Activated CD4-positive, alpha-beta T cell treated with anti-CD3 and anti-CD28 coated beads for 36 hours (primary cell): ENCODE results near the gene GNAL. TPM values are rescaled to one million over a fixed set of nuclear protein-coding genes. Genes with fewer than 3 reads are reported as not detected.

Source experiments
- ATAC-seq: fragments of 200-7000 bp; cut with Tn5 transposase; one replicate; pipeline ENCODE4 v1.10.0; 2021; ENCODE audit warnings: mild to moderate bottlenecking, moderate library complexity
- CTCF ChIA-PET: fragments of 350-600 bp; sonication (Branson Sonifier 250); formaldehyde crosslinking; loops from one replicate; lab custom pipeline; 2021; ENCODE audit warnings: antibody characterized with exemption; lab: Charles Lee
- POLR2A ChIA-PET: fragments of 350-600 bp; sonication (Branson Sonifier 250); formaldehyde crosslinking; loops from one replicate; lab custom pipeline; 2021; ENCODE audit warnings: antibody characterized with exemption, inconsistent platforms; lab: Charles Lee
- DNase-seq: peaks from one replicate; pipeline ENCODE4 v3.0.0-alpha.2; 2020
- H3K27ac Mint-ChIP-seq: one replicate; pipeline ENCODE4 v1.8.0; 2021; ENCODE audit warnings: mixed read lengths
- H3K27me3 Mint-ChIP-seq: one replicate; pipeline ENCODE4 v1.8.0; 2021; ENCODE audit warnings: mixed read lengths
- H3K36me3 Mint-ChIP-seq: one replicate; pipeline ENCODE4 v1.8.0; 2021; ENCODE audit warnings: low read depth, mixed read lengths
- H3K4me1 Mint-ChIP-seq: one replicate; pipeline ENCODE4 v1.8.0; 2021; ENCODE audit warnings: mixed read lengths
- H3K4me3 Mint-ChIP-seq: one replicate; pipeline ENCODE4 v1.8.0; 2021; ENCODE audit warnings: mild to moderate bottlenecking, moderate library complexity, mixed read lengths
- H3K9me3 Mint-ChIP-seq: one replicate; pipeline ENCODE4 v1.8.0; 2021; ENCODE audit warnings: low read depth, mixed read lengths
- intact Hi-C, 2 experiments: fragments of 100-400 bp; cut with DNase I in 1 of 2; cut with micrococcal nuclease in 1 of 2; formaldehyde crosslinking; loops; one replicate each; pipeline versions ENCODE4 v1.14.2 to v1.15.1; 2022 to 2024; cut with DNase I, micrococcal nuclease
- total RNA-seq, 2 experiments: library from RNA; stranded (reverse); gene quantifications; one replicate each; pipeline ENCODE4 v1.2.3, GENCODE V29; 2021

Gene GNAL
- total RNA-seq, 2 experiments from 2014 or later, result 0.07 to 0.21 TPM

DNA sequence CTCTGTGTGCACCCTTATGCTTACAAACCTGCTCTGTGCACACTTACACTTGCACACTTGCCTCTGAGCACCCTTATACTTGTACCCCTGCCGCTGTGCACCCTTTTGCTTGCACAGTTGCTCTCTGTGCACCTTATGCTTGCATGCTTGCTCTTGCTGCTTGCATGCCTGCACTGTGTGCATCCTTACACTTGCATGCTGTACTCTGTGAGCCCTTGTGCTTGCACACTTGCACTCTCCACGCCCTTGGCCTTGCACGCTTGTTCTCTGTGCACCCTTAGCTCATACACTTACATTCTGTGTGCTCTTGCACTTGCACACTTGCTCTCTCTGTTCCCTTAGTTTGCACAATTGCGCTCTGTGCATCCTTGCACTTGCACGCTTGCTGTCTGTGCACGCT, 78.3 kb downstream of the GNAL start:
- intact Hi-C loops, result no loop called here
- DNase-seq, result no peak

DNA sequence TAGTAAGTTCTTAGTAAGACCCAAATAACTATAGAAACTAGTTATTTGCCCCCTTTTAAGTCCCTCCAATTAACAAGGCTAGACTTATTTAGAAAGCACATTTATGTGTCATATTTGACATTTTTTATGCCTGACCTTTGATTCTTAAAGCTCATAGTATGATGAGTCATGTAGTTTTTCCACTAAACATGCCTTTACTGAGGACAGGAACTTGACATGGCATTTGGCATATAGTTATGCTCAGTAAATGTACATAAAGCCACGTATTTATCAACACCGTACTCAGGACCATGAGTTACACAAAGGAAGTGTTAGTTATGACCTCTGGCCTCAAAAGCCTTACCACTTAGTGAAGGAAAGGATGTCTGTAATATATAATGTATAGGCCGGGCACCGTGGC, 78.9 kb downstream of the GNAL start:
- Mint-ChIP-seq H3K27ac (no peak overlapping the region), H3K4me3 (no peak overlapping the region), H3K4me1 (no peaks in the 10 kb centered on the region), H3K27me3 (peaks cover 3% of the 10 kb centered on the region), H3K36me3 (no peaks in the 10 kb centered on the region), H3K9me3 (no peaks in the 10 kb centered on the region)
- ATAC-seq, result peak; percentile 19
- ChIA-PET POLR2A (interaction anchor here (0.5 to 0.6 kb wide), 2 partner anchors 18 to 256 kb away, joined by 3 read pairs; no protein-coding TSS in a partner anchor), CTCF (no interaction called here)
- intact Hi-C loops, result no loop called here
- DNase-seq, result no peak

More for the DNA sequence above, 78.3 kb downstream of the GNAL start:
- Mint-ChIP-seq H3K27me3 (peaks cover 3% of the 10 kb centered on the region), H3K4me1 (no peaks in the 10 kb centered on the region), H3K9me3 (no peaks in the 10 kb centered on the region), H3K27ac (no peak overlapping the region), H3K4me3 (no peak overlapping the region), H3K36me3 (no peaks in the 10 kb centered on the region)
- CTCF ChIA-PET, result no interaction called here
- no peak for ATAC-seq
- POLR2A ChIA-PET, result no interaction called here

DNA sequence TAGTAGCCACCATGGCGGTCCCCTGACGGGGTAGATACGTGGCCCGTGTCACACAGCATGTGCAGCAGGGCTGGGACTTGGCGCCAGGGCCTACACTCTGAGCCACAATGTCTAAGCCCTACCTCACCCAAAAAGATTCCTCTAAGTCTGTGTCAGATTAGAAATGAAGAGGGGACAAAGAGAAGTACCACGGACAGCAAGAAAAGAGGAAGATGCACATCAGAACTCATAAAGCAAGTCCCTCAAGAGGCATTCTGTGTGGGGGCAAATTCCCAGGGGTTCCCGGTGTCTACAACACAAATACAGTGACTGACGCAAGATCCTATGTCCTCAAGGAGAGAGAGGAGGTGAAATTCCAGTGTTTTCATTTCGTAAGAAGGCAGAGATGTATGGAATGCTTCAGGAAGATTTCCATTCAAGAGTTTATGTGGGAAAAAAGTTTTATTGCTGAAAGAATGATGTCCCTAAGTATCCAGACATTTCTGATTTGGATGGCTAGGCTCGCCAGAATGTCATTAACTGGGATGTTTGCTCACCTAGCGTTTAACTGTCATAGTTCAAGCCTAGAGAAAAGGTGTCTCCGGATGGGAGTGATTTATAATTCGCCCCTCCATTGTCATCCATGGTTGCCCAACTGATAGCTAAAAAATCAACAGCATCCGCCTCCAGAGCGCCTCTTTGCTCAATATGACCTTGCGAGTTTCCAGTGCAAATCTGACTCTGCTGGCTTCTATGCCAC, 86.5 kb downstream of the GNAL start:
- peaks cover 11% of the 10 kb centered on the region for H3K27me3 Mint-ChIP-seq
- CTCF ChIA-PET, result no interaction called here
- DNase-seq (no peak), ATAC-seq (no peak)
- POLR2A ChIA-PET, result no interaction called here
- no peaks in the 10 kb centered on the region for H3K9me3 Mint-ChIP-seq
- H3K36me3 Mint-ChIP-seq, result no peaks in the 10 kb centered on the region
- H3K27ac Mint-ChIP-seq, result no peak overlapping the region
- H3K4me1 Mint-ChIP-seq, result no peaks in the 10 kb centered on the region
- H3K4me3 Mint-ChIP-seq, result no peak overlapping the region
- intact Hi-C loops, result loop anchor here in 1 of 2 experiments (10.0 kb wide), 1 partner anchor 61 kb away; no protein-coding TSS in a partner anchor

DNA sequence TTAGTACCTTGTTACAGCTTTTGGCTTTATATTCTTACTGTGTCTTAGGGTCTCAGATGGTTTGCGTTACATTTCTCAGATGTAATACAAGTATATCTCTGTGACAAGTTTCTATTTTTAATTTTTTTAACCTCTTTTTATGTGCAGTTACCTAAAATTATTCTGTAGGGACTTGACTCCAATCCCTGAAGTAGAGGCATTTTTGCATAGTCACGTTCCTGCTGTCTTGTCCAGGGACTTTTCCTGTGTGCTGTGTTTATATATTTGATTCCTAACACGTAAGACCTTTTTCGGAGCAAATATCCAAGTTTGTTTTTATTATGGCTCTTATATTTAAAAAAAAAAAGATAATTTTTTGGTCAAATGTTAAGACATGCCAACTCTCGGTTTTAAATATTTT, 91.0 kb downstream of the GNAL start:
- H3K36me3 Mint-ChIP-seq, result no peaks in the 10 kb centered on the region
- no peaks in the 10 kb centered on the region for H3K4me1 Mint-ChIP-seq
- ChIA-PET POLR2A (no interaction called here), CTCF (interaction anchor here (0.7 kb wide), 1 partner anchor 115 kb away, joined by 5 read pairs; no protein-coding TSS in a partner anchor)
- intact Hi-C loops, result no loop called here
- peaks cover 14% of the 10 kb centered on the region for H3K27me3 Mint-ChIP-seq
- no peak for DNase-seq
- H3K4me3 Mint-ChIP-seq, result no peak overlapping the region
- ATAC-seq, result no peak
- H3K9me3 Mint-ChIP-seq, result no peaks in the 10 kb centered on the region
- no peak overlapping the region for H3K27ac Mint-ChIP-seq

DNA sequence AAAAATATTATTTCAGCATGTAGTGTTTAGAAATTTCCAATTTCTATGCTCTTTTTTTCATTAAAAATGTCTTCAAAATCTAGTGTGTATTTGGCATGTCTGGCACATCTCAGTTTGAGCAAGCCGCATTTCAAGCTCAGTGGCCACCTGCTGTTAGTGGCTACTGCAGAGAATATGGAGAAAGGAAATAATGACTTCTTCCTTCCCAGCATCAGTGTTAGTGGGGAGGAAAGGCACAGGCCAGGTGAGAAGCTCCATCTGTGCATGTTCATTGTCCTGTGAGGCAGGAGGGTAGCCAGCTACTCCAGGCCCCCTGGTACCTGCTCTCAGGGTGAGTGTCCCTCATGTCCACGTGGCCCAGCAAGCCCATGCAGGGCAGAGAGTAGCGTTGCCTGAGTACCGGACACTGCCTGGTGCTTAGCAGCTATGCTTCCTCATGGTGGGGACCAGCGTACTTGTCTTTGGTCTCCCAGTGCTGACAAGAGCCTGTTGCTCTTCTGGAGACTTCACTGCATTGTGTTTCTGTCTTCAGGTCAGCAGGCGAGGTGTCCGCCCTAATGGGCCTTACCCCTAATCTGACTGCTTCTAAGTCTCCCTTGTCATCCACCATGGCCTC, 94.8 kb downstream of the GNAL start:
- CTCF ChIA-PET, result interaction anchor here (1.0 kb wide), 1 partner anchor 42 kb away, joined by 3 read pairs; no protein-coding TSS in a partner anchor
- DNase-seq (no peak), ATAC-seq (no peak)
- intact Hi-C loops, result no loop called here
- Mint-ChIP-seq H3K27me3 (peaks cover 13% of the 10 kb centered on the region), H3K36me3 (no peaks in the 10 kb centered on the region), H3K4me1 (peaks cover 5% of the 10 kb centered on the region), H3K9me3 (no peaks in the 10 kb centered on the region), H3K4me3 (no peak overlapping the region), H3K27ac (no peak overlapping the region)
- POLR2A ChIA-PET, result no interaction called here

DNA sequence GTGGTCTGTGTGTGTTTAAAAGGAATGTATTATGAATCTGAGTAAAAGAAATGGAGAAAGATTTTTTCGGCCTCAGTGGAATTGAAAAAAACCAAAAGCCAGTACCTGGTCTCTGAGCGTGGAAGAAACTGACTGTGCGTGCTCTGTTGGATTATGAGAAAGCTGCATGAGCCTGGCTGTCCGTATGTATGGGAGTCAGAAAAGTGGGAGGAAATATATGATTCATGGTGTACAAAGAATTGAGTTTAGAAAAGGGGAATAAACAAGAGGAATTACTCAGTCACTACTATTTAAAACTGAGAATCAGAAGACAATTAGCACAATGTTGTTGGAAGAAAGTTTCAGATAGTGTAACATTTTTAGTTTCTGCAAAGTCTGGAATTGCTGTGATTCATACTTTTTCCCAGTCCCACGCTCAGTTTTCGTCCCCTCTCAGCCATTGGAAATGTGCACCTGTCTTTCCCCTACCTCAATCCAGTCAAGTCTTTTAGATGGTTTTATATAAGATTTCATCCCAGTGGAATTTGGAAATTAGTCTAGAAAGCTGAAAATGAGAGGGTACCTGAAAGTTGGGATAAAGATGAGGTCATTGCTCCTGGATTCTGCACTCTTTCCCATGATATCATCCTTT, 95.7 kb downstream of the GNAL start:
- Mint-ChIP-seq H3K27me3 (peaks cover 8% of the 10 kb centered on the region), H3K36me3 (no peaks in the 10 kb centered on the region), H3K27ac (no peak overlapping the region), H3K9me3 (no peaks in the 10 kb centered on the region), H3K4me1 (peaks cover 5% of the 10 kb centered on the region), H3K4me3 (no peak overlapping the region)
- ChIA-PET CTCF (interaction anchor here (1.5 kb wide), 1 partner anchor 23 kb away, joined by 4 read pairs; no protein-coding TSS in a partner anchor), POLR2A (no interaction called here)
- intact Hi-C loops, result no loop called here
- no peak for ATAC-seq
- no peak for DNase-seq

DNA sequence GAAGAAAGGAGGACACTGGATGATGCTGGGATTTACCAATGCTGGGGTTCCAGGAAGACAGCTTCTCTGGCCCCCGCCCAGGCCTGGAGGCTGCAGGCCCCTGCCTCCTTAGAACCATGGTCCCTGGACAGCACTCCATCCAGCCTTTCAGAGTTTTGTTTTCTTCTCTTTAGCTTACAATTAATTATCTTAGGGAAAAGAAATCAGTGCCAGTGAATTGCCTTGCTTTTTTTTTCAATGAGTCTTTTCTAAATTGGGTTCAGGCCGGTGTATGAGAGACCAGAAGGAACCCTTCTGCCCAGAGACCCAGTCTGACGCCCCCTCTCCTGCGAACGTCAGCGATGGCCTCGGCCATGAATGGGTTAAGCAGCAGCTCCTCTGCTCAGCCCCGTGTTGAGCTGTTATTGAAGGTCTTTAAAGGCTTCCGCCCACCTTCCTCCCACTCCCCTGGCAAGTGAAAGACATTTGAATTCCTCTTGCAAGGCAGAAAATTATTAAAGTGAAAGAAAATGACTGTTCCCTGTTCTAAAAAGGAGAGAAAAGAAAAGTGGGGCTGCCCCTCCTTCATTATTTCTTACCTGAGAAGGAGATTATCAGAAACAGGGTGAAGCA, 96.5 kb downstream of the GNAL start:
- no peak for DNase-seq
- Mint-ChIP-seq H3K27ac (no peak overlapping the region), H3K4me3 (no peak overlapping the region), H3K36me3 (no peaks in the 10 kb centered on the region), H3K4me1 (peaks cover 5% of the 10 kb centered on the region), H3K27me3 (peaks cover 8% of the 10 kb centered on the region), H3K9me3 (no peaks in the 10 kb centered on the region)
- no peak for ATAC-seq
- ChIA-PET POLR2A (interaction anchor here (0.7 kb wide), 1 partner anchor 17 kb away, joined by 3 read pairs; no protein-coding TSS in a partner anchor), CTCF (interaction anchor here (1.5 kb wide), 1 partner anchor 23 kb away, joined by 4 read pairs; no protein-coding TSS in a partner anchor)
- intact Hi-C loops, result no loop called here

DNA sequence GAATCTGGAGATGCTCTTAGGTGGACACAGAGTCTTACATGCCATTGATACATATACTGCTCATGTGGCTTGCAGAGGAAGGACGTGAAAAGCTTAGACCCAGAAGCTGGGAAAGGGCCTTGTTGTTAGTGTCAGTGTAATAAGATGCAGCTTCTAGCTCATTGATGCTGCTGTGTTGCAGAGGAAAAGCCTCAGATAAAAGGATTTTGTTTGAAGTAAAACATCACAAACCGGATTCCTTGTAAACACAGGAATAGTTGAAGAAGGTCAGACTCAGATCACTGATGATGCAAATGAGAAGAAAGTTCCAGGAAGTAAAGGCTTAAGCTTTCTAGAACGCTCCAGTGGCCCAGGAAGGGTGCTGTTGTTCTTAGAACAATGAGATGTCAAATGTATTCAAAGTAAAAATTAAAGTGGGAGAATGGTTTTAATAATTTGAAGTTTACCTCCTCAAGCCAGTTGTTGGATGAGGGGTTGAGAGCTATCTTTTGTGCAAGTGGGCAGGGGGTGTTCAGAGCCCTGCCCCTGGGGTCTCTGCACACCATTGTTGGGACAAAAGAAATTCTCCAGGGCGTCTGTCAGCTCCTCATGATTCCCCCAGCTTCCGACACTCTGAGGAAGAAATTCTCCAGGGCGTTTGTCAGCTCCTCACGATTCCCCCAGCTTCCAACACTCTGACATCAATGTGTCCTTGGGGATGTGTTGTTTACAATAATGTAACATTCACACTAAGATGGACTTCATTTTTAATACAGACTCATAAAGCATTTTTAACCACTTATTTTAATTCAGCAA, 100.8 kb downstream of the GNAL start:
- no peak overlapping the region for H3K4me3 Mint-ChIP-seq
- no peak overlapping the region for H3K27ac Mint-ChIP-seq
- ATAC-seq (no peak), DNase-seq (no peak)
- intact Hi-C loops, result no loop called here
- peaks cover 5% of the 10 kb centered on the region for H3K4me1 Mint-ChIP-seq
- no peaks in the 10 kb centered on the region for H3K9me3 Mint-ChIP-seq
- POLR2A ChIA-PET, result no interaction called here
- H3K27me3 Mint-ChIP-seq, result peaks cover 4% of the 10 kb centered on the region
- CTCF ChIA-PET, result no interaction called here
- H3K36me3 Mint-ChIP-seq, result no peaks in the 10 kb centered on the region

DNA sequence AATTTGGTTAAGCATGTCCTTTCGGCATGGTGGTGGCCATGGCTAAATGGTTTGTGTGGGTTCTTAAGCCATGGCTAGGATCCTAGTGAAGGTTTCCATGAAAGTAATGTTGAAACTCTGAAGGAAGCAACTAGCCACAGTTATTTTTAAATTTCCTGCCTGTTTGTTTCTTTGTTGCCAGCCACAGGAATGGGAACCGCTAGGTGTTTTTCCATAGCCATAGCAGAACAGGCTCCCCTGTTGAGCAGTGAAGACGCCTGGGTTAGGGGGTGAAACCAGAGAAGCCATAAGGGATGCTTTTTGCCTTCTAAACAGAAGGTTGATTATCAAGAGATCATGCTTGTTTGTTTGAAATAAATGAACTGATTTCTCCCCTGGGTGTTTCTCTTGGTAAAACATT, 102.1 kb downstream of the GNAL start:
- H3K36me3 Mint-ChIP-seq, result no peaks in the 10 kb centered on the region
- no peak for DNase-seq
- no peaks in the 10 kb centered on the region for H3K4me1 Mint-ChIP-seq
- POLR2A ChIA-PET, result no interaction called here
- CTCF ChIA-PET, result interaction anchor here (0.5 to 0.6 kb wide), 2 partner anchors 105 to 145 kb away, joined by 3 to 4 read pairs; no protein-coding TSS in a partner anchor
- peaks cover 3% of the 10 kb centered on the region for H3K27me3 Mint-ChIP-seq
- intact Hi-C loops, result no loop called here
- H3K9me3 Mint-ChIP-seq, result no peaks in the 10 kb centered on the region
- H3K27ac Mint-ChIP-seq, result no peak overlapping the region
- no peak for ATAC-seq
- no peak overlapping the region for H3K4me3 Mint-ChIP-seq

DNA sequence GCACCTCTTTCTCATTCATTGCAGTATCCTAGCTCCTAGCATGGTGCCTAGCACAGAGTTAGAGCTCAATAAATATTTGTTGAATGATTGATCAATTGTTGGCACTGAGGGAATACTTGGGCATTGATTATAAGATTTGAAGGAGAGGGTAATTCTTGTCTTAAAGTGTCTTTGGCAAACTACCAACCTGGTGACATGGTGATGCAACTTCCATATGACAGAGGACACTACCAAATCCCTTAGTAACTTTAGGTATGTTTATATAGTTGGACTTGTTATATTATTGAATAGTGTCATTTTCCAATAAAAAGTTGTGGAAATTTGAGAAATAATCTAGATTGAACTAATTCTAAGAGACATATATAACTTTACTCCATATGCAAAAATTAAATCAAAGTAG, 103.6 kb downstream of the GNAL start:
- Mint-ChIP-seq H3K4me1 (no peaks in the 10 kb centered on the region), H3K27ac (no peak overlapping the region), H3K9me3 (no peaks in the 10 kb centered on the region), H3K36me3 (no peaks in the 10 kb centered on the region), H3K4me3 (no peak overlapping the region), H3K27me3 (peaks cover 2% of the 10 kb centered on the region)
- ChIA-PET CTCF (no interaction called here), POLR2A (no interaction called here)
- DNase-seq (no peak), ATAC-seq (no peak)
- intact Hi-C loops, result no loop called here

DNA sequence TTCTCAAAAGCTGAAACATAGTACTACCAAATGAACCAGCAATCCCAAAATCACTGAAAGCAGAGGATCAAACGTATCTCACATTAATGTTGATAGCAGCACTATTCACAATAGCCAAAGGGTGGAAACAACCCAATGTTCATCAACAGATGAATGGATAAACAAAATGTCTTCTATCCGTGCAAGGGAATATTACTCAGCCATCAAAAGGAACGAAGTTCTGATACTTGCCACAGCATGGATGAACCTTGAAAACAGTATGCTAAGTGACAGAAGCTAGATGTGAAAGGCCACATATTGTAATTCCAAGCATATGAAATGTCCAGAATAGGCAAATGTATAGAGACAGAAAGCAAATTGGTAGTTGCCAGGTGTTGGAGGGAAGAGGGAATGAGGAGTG, 105.1 kb downstream of the GNAL start:
- no peaks in the 10 kb centered on the region for H3K36me3 Mint-ChIP-seq
- H3K27me3 Mint-ChIP-seq, result no peaks in the 10 kb centered on the region
- ChIA-PET CTCF (no interaction called here), POLR2A (no interaction called here)
- H3K27ac Mint-ChIP-seq, result no peak overlapping the region
- ATAC-seq, result no peak
- no peak overlapping the region for H3K4me3 Mint-ChIP-seq
- DNase-seq, result no peak
- no peaks in the 10 kb centered on the region for H3K9me3 Mint-ChIP-seq
- intact Hi-C loops, result no loop called here
- no peaks in the 10 kb centered on the region for H3K4me1 Mint-ChIP-seq
